Measurements from ENCODE around the gene BANF2. TPM values are rescaled to one million over a fixed set of nuclear protein-coding genes. Genes with fewer than 3 reads are reported as not detected.

Gene BANF2
- total RNA-seq, 1 experiment from 2014 or later = not detected

GRCh38 chr20:17759449-17759848, 59.7 kb downstream of the BANF2 start:
- Mint-ChIP-seq H3K27me3 (ENCODE audit: low read depth) (peaks cover 9% of the 10 kb centered on the region), H3K36me3 (ENCODE audit: insufficient read depth in 1 of 3, low read depth in 3 of 3) (peaks cover 0 to 10% (median 7%) of the 10 kb centered on the region in 3 experiments; a peak in 5 of 7 replicates), H3K4me1 (peaks cover 16 to 20% of the 10 kb centered on the region in 2 experiments), H3K9me3 (peaks cover 6 to 18% of the 10 kb centered on the region in 2 experiments), H3K4me3 (no peak overlapping the region), H3K27ac (no peak overlapping the region)
- peaks cover 4% of the 10 kb centered on the region; the same call in 1 of the 2 replicates for H3K4me1 ChIP-seq (ENCODE audit: insufficient read depth, low read length)
- H2AFZ ChIP-seq (ENCODE audit: low read length) = no peak overlapping the region
- H4K5ac ChIP-seq (ENCODE audit: insufficient read length, low read depth, low read length) = no peak overlapping the region
- H3K4ac ChIP-seq (ENCODE audit: low read depth, low read length) = no peak overlapping the region
- H3K23me2 ChIP-seq (ENCODE audit: insufficient read length, low read depth, low read length, poor library complexity, severe bottlenecking) = no peaks in the 10 kb centered on the region
- H3T11ph ChIP-seq (ENCODE audit: low read length) = no peak overlapping the region
- no peak overlapping the region for H2AK5ac ChIP-seq (ENCODE audit: insufficient read length, low read length)
- DNase-seq = no peak
- no peaks in the 10 kb centered on the region for H3K79me1 ChIP-seq (ENCODE audit: insufficient read depth, low read depth, low read length, poor library complexity, severe bottlenecking)
- H3K23ac ChIP-seq (ENCODE audit: insufficient read length, low read depth, low read length) = no peak overlapping the region
- no peak overlapping the region for H2BK120ac ChIP-seq (ENCODE audit: low read depth, low read length, poor library complexity, severe bottlenecking)
- no peaks in the 10 kb centered on the region for H3K79me2 ChIP-seq (ENCODE audit: insufficient read depth, low read length)
- no CpG with 5 or more reads among the region's 1 CpG for WGBS (ENCODE audit: extremely low coverage, insufficient read length, low lambda C conversion rate)
- no peaks in the 10 kb centered on the region for H4K20me1 ChIP-seq (ENCODE audit: control insufficient read depth, insufficient read depth, insufficient read length)
- H3K27me3 ChIP-seq (ENCODE audit: insufficient read depth, low read length) = no peaks in the 10 kb centered on the region
- no peak overlapping the region for H3K4me2 ChIP-seq (ENCODE audit: insufficient read depth, insufficient read length, low read length)
- no peak overlapping the region for H4K8ac ChIP-seq (replicated peaks; ENCODE audit: insufficient read length, low read depth, low read length)
- H2BK12ac ChIP-seq (ENCODE audit: insufficient read length, low read depth, low read length) = no peak overlapping the region
- H3K14ac ChIP-seq (ENCODE audit: insufficient read depth, low read length) = no peak overlapping the region
- no peak for TF ChIP-seq CTCF (conservative IDR thresholded peaks at IDR 0.05)
- no peak overlapping the region for H3K27ac ChIP-seq (ENCODE audit: insufficient read length, low read depth, low read length)
- H2BK20ac ChIP-seq (ENCODE audit: low read depth, low read length, poor library complexity, severe bottlenecking) = no peak overlapping the region
- no peak overlapping the region for H2BK5ac ChIP-seq (ENCODE audit: insufficient read length, low read length)
- no peak overlapping the region for H2BK15ac ChIP-seq (ENCODE audit: low read depth, low read length)
- H3K56ac ChIP-seq (ENCODE audit: insufficient read length, low read depth, low read length) = no peak overlapping the region
- no peak overlapping the region for H3K18ac ChIP-seq (ENCODE audit: insufficient read length, low read depth, low read length)
- no peak overlapping the region for H4K91ac ChIP-seq (ENCODE audit: insufficient read length, low read depth, low read length)
- H3K9ac ChIP-seq (ENCODE audit: extremely low read depth, insufficient read length, low read length) = no peak overlapping the region
- no peaks in the 10 kb centered on the region for H3K9me3 ChIP-seq (ENCODE audit: control insufficient read depth, low read depth, low read length)
